ENCODE data around the gene VPS13D.

DNA sequence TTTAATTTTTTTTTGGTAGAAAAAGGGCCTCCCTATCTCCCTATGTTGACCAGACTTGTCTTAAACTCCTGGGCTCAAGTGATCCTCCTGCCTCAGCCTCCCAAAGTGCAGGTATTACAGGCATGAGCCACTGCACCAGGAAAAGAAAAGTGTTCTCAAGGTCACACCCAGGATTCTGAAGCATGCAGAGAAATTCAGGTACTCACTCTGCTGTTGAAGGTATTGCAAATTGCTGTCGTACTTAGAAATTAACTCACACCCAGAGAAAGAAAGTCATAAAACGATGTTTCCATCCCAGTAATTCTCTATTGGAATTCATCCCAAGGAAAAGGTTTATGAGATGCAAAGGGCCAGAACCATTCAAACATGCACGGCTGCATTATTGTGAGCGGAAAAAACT is 314.5 kb downstream of the VPS13D start:
- TF ChIP-seq, protein P1, sequence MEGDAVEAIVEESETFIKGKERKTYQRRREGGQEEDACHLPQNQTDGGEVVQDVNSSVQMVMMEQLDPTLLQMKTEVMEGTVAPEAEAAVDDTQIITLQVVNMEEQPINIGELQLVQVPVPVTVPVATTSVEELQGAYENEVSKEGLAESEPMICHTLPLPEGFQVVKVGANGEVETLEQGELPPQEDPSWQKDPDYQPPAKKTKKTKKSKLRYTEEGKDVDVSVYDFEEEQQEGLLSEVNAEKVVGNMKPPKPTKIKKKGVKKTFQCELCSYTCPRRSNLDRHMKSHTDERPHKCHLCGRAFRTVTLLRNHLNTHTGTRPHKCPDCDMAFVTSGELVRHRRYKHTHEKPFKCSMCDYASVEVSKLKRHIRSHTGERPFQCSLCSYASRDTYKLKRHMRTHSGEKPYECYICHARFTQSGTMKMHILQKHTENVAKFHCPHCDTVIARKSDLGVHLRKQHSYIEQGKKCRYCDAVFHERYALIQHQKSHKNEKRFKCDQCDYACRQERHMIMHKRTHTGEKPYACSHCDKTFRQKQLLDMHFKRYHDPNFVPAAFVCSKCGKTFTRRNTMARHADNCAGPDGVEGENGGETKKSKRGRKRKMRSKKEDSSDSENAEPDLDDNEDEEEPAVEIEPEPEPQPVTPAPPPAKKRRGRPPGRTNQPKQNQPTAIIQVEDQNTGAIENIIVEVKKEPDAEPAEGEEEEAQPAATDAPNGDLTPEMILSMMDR (IDR thresholded peaks at IDR 0.05) = no peak
- TF ChIP-seq POLR2A (IDR thresholded peaks at IDR 0.05) = no peak

Data from testis (tissue), 2 donors.